ENCODE measurements around the gene MTX3. TPM values are rescaled to one million over a fixed set of nuclear protein-coding genes. Genes with fewer than 3 reads are reported as not detected.

MTX3 gene
- polyA plus RNA-seq, 3 donors = 0.43 to 2.4 (median 0.68) TPM

GRCh38 chr5:79976759-79977515 is 14.1 kb downstream of the MTX3 start:
- Histone ChIP-seq H3K4me3 (replicated peaks in 1 of 3; ENCODE audit: low read depth in 2 of 3, low read length in 3 of 3) (no peak overlapping the region), H3K36me3 (replicated peaks in 1 of 2; ENCODE audit: control insufficient read depth in 1 of 2, insufficient read depth in 2 of 2, low read length in 2 of 2) (peaks cover 12 to 25% of the 10 kb centered on the region in 2 donors), H3K9ac (ENCODE audit: insufficient read depth, low read length, poor library complexity, severe bottlenecking) (no peak overlapping the region), H3K27me3 (ENCODE audit: control insufficient read depth in 2 of 2, insufficient read depth in 2 of 2, low read length in 2 of 2) (no peaks in the 10 kb centered on the region), H4K20me1 (ENCODE audit: insufficient read depth, low read length) (no peaks in the 10 kb centered on the region), H3K79me2 (ENCODE audit: insufficient read depth, low read length) (no peaks in the 10 kb centered on the region), H3K9me3 (replicated peaks in 1 of 2; ENCODE audit: control insufficient read depth in 1 of 2, insufficient read depth in 1 of 2, low read length in 2 of 2) (no peaks in the 10 kb centered on the region), H3K4me1 (ENCODE audit: control insufficient read depth in 1 of 2, insufficient read depth in 2 of 2, low read length in 2 of 2) (no peaks in the 10 kb centered on the region), H3K27ac (ENCODE audit: low read depth in 1 of 2, low read length in 2 of 2) (no peak overlapping the region), H3K4me2 (replicated peaks; ENCODE audit: extremely low read depth, low read length, poor library complexity, severe bottlenecking) (no peak overlapping the region), H2AFZ (ENCODE audit: insufficient read depth, low read depth, low read length, poor library complexity, severe bottlenecking) (no peak overlapping the region)
- no peak for DNase-seq
- intact Hi-C loops (cut with micrococcal nuclease) = no loop called here
- peaks cover 0 to 3% (median 2%) of the 10 kb centered on the region in 3 donors for H3K27me3 Mint-ChIP-seq (ENCODE audit: low read depth in 3 of 3)
- no peak overlapping the region for H3K4me3 Mint-ChIP-seq
- TF ChIP-seq, protein P1, sequence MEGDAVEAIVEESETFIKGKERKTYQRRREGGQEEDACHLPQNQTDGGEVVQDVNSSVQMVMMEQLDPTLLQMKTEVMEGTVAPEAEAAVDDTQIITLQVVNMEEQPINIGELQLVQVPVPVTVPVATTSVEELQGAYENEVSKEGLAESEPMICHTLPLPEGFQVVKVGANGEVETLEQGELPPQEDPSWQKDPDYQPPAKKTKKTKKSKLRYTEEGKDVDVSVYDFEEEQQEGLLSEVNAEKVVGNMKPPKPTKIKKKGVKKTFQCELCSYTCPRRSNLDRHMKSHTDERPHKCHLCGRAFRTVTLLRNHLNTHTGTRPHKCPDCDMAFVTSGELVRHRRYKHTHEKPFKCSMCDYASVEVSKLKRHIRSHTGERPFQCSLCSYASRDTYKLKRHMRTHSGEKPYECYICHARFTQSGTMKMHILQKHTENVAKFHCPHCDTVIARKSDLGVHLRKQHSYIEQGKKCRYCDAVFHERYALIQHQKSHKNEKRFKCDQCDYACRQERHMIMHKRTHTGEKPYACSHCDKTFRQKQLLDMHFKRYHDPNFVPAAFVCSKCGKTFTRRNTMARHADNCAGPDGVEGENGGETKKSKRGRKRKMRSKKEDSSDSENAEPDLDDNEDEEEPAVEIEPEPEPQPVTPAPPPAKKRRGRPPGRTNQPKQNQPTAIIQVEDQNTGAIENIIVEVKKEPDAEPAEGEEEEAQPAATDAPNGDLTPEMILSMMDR (IDR thresholded peaks at IDR 0.05) = no peak
- no peaks in the 10 kb centered on the region for H3K9me3 Mint-ChIP-seq
- peaks cover 39 to 45% of the 10 kb centered on the region in 2 donors for H3K36me3 Mint-ChIP-seq
- WGBS (ENCODE audit: insufficient coverage) = 100% methylated on average over 4 of the region's 7 CpGs
- H3K4me1 Mint-ChIP-seq = no peaks in the 10 kb centered on the region
- H3K27ac Mint-ChIP-seq = no peak overlapping the region

DNA sequence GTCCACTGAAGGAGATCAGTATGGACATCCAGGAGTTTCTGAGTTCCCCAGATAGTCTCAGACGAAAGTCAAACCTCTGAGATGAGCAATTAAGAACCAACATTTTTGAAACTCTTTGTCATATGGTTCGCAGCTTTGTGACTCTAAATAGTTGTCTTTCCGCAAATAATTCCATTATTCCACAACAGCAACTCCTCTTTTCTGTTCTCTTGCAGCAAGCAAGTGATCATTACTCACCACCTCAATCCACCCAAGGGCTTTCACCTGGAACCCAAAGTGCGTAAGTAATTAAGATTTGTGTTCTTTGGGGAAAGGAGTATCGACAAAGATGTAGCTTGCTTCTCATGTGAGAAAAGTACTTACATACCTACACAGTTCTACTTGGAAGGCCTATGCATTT is 15.6 kb downstream of the MTX3 start:
- Mint-ChIP-seq H3K4me1 (no peaks in the 10 kb centered on the region), H3K9me3 (no peaks in the 10 kb centered on the region)

More for the DNA sequence above, 15.6 kb downstream of the MTX3 start:
- WGBS (ENCODE audit: insufficient coverage) = 94% methylated on average over 3 of the region's 5 CpGs
- Histone ChIP-seq H2AFZ (ENCODE audit: insufficient read depth, low read depth, low read length, poor library complexity, severe bottlenecking) (no peak overlapping the region), H3K36me3 (replicated peaks in 1 of 2; ENCODE audit: control insufficient read depth in 1 of 2, insufficient read depth in 2 of 2, low read length in 2 of 2) (peaks cover 9 to 17% of the 10 kb centered on the region in 2 donors), H3K4me2 (replicated peaks; ENCODE audit: extremely low read depth, low read length, poor library complexity, severe bottlenecking) (no peak overlapping the region), H3K79me2 (ENCODE audit: insufficient read depth, low read length) (no peaks in the 10 kb centered on the region), H3K4me3 (replicated peaks in 1 of 3; ENCODE audit: low read depth in 2 of 3, low read length in 3 of 3) (no peak overlapping the region), H4K20me1 (ENCODE audit: insufficient read depth, low read length) (no peaks in the 10 kb centered on the region), H3K27me3 (ENCODE audit: control insufficient read depth in 2 of 2, insufficient read depth in 2 of 2, low read length in 2 of 2) (no peaks in the 10 kb centered on the region), H3K27ac (ENCODE audit: low read depth in 1 of 2, low read length in 2 of 2) (no peak overlapping the region), H3K9ac (ENCODE audit: insufficient read depth, low read length, poor library complexity, severe bottlenecking) (no peak overlapping the region), H3K9me3 (replicated peaks in 1 of 2; ENCODE audit: control insufficient read depth in 1 of 2, insufficient read depth in 1 of 2, low read length in 2 of 2) (no peaks in the 10 kb centered on the region), H3K4me1 (ENCODE audit: control insufficient read depth in 1 of 2, insufficient read depth in 2 of 2, low read length in 2 of 2) (no peaks in the 10 kb centered on the region)
- TF ChIP-seq, protein P1 (IDR thresholded peaks at IDR 0.05) = no peak
- DNase-seq = no peak
- Mint-ChIP-seq H3K27me3 (ENCODE audit: low read depth in 3 of 3) (peaks cover 0 to 4% (median 3%) of the 10 kb centered on the region in 3 donors), H3K36me3 (peaks cover 30 to 34% of the 10 kb centered on the region in 2 donors), H3K4me3 (no peak overlapping the region), H3K27ac (no peak overlapping the region)
- intact Hi-C loops (cut with micrococcal nuclease) = no loop called here
